SH-SY5Y (cell line): ENCODE measurements around the gene ZKSCAN2.

ENCODE experiments used
- GATA2 ChIP-seq: IDR thresholded peaks from 2 replicates; pipeline ENCODE4 v1.6.1; 2011; ENCODE audit warnings: mild to moderate bottlenecking, low read depth, low read length
- GATA3 ChIP-seq: IDR thresholded peaks from 2 replicates; pipeline ENCODE4 v1.6.1; 2011; ENCODE audit warnings: low read depth, mild to moderate bottlenecking, low read length, moderate library complexity

ZKSCAN2 gene

DNA sequence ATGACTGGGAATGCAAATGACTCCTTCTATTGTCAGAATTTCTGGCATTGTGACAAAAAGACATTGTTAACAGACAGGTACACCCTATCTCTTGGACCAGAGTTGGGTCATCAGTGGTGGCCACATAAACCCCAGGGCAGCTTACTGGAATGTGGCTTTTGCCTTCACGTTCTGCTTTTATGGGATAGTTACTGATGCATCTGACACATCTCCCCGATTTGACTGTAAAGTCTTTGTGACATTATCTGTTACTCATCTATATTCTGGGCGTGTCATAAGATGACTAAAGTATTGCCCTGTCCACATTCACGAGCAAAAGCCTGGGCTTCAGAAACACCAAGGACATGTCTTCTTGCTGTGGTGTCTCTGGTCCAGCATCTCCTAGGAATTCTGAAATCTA lies 59.6 kb downstream of the ZKSCAN2 start:
- TF ChIP-seq GATA2 (no peak), GATA3 (no peak)

DNA sequence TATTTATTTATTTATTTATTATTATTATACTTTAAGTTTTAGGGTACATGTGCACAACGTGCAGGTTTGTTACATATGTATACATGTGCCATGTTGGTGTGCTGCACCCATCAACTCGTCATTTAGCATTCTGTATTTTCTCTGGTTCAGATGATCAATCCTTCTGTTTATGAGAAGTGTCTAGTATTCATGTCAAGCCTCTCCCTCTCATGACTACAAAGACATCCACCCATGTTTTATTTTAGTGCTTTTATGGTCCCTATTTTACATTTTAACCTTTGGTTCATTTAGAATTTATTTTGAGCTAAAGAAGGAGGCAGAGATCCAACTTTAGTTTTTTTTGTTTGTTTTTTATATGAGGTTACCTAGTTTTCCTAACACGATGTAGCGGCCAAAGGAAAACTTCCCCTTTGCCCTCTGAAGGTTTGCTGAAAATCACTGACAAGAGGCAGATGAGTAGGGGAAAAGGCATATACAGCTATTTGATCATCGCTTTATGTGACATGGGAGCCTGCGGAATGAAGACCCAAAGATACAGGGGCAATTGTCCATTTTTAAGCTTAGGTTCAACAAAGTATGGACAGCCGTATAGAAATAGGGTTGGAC lies 63.3 kb downstream of the ZKSCAN2 start:
- TF ChIP-seq GATA3: no peak
- TF ChIP-seq GATA2: no peak

DNA sequence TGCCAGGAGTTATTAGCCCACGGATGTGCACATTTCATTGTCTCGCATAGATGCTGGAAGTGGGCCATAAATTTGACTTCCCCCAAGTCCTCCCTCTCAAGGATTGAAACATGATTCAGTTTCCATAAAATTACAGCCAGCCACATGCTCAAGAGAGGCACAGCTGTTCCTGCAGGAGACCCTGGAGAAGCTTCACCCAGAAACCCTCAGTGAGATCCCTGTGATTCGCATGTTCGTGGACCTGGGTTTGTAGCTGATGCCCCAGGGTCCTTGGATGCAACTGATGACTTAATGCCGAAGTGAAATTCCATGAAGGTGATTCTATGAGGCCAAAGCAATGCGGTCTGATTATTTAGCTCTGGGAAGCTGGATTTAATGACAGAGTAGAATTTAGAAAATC lies 65.5 kb downstream of the ZKSCAN2 start:
- TF ChIP-seq GATA3 (no peak), GATA2 (no peak)

DNA sequence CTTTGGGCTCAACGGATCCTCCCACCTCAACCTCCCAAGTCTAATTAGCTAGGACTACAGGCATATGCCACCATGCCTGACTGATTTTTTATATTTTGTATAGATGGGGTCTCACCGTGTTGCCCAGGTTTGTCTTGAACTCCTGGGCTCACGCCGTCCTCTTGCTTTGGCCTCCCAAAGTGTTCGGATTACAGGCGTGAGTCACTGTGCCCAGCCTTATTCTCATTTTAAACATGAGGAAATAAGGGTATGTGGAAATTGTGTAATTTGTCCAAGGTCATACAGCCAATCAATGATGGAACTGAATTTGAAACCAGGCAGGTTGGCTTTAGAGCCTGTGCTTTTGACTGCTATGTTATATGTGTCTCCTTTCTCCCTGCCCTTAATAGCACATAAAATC lies 68.3 kb downstream of the ZKSCAN2 start:
- no peak for TF ChIP-seq GATA2
- TF ChIP-seq GATA3: no peak

DNA sequence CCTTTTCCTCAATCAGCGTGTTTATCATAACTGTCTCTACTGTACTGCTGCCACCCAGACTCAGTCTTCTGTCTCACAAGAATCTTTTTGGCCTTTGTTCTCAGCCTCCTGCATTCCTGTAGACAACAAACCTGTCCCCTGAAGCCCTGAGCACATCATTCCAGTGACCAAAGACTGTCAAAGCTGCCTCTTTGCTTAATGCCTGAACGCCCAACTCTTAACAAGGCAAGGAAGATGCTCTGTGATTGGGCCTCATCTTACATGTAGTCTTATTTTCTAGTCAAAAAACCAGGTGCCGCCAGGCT lies 70.2 kb downstream of the ZKSCAN2 start:
- no peak for TF ChIP-seq GATA3
- no peak for TF ChIP-seq GATA2
